Ovary (tissue), 9 donors: ENCODE data around the gene ADAMTS14. TPM values are rescaled to one million over a fixed set of nuclear protein-coding genes. Genes with fewer than 3 reads are reported as not detected.

Experiments used
- DNase-seq, 5 donors: peaks; one replicate each; pipeline ENCODE4 v3.0.0-alpha.2; 2019 to 2020
- H3K27ac ChIP-seq, 2 donors: fragments of 200-600 bp; one replicate each; pipeline versions ENCODE4 v1.5.1 to v1.8.0; 2019 to 2022
- H3K27me3 ChIP-seq: fragments of 200-600 bp; one replicate; pipeline ENCODE4 v1.8.0; 2022
- H3K36me3 ChIP-seq: fragments of 200-600 bp; sonication (generic); one replicate; pipeline ENCODE4 v1.5.1; 2019
- H3K4me1 ChIP-seq: one replicate; pipeline ENCODE4 v1.8.1; 2013; ENCODE audit warnings: mild to moderate bottlenecking, moderate library complexity; ENCODE audit not compliant: insufficient read depth
- H3K4me3 ChIP-seq: fragments of 200-600 bp; sonication (generic); one replicate; pipeline ENCODE4 v1.5.1; 2017
- H3K9me3 ChIP-seq, 2 donors: fragments of 200-600 bp in 1 of 2; sonication (generic) in 1 of 2; one replicate each; pipeline versions ENCODE4 v1.5.1 to v1.8.1; 2013 to 2019; ENCODE audit warnings: mild to moderate bottlenecking in 1 of 2, moderate library complexity in 1 of 2
- CTCF ChIP-seq, 3 donors: fragments of 450-650 bp in 2 of 3; fragments of 200-600 bp in 1 of 3; IDR thresholded peaks; one replicate each; pipeline versions ENCODE4 v1.5.1 to v1.8.0; 2016 to 2022; ENCODE audit warnings: antibody characterized with exemption in 3 of 3, mild to moderate bottlenecking in 1 of 3
- EP300 ChIP-seq: sonication (generic); formaldehyde crosslinking; IDR thresholded peaks from one replicate; pipeline ENCODE4 v1.6.1; 2017; ENCODE audit warnings: antibody characterized with exemption
- POLR2A ChIP-seq: fragments of 450-650 bp; IDR thresholded peaks from one replicate; pipeline ENCODE4 v1.6.1; 2017; ENCODE audit warnings: antibody characterized with exemption, mild to moderate bottlenecking, moderate library complexity
- WGBS, 3 donors: extraction: QIAGEN DNeasy Blood & Tissue Kit in 1 of 3; methylation state at CpG; one replicate each; pipeline versions ENCODE4 v1.1.5 to v1.1.7; 2013 to 2017; 5-methylcytosine and 5-hydroxymethylcytosine counted together
- intact Hi-C, 4 donors: fragments of 100-400 bp; cut with DNase I; formaldehyde crosslinking; loops; one replicate each; pipeline versions ENCODE4 v1.11.0 to v1.15.1; 2022 to 2023
- polyA plus RNA-seq, 2 donors: library from polyadenylated mRNA; stranded (reverse); fragments of 200-250 nt in 1 of 2; fragments of 350-450 nt in 1 of 2; fragmentation: Illumina TruSeq in 1 of 2; extraction: RNeasy Lipid Tissue Mini Kit (QIAGEN cat#74804) in 1 of 2; gene quantifications; one replicate each; pipeline ENCODE4 v1.2.3, GENCODE V29; 2013 to 2014
- total RNA-seq, 7 donors: library from RNA; depleted of rRNA in 2 of 7; stranded (reverse); fragments of >200 nt in 2 of 7; fragmentation: NEBNext Ultra II Directional in 3 of 7; extraction: Animal tissue kit (Norgen Biotek cat#: 25700) in 3 of 7; gene quantifications; one replicate each; pipeline versions ENCODE4 v1.1.0 to v1.2.4, GENCODE V29; 2016 to 2023
- donor health status: DM: no; HTN: no; CAD: no; lungs with moderate emphysema.
- donor health status: DM: no; HTN: no; CAD: no.
- donor health status: Bipolar disorder and iron deficiency.
- donor health status: DM: yes; HTN: yes; CAD: no.
- donor health status: DM: no; HTN: no; CAD: no.
- donor health status: DM: yes; HTN: yes; CAD: no.

ADAMTS14 gene
- total and polyA plus RNA-seq, 9 donors, result 0.07 to 0.75 (median 0.14) TPM; not detected in 3

- Histone ChIP-seq H3K9me3 (no peaks in the 10 kb centered on the region), H3K36me3 (no peaks in the 10 kb centered on the region), H3K27me3 (no peaks in the 10 kb centered on the region), H3K27ac (no peak overlapping the region), H3K4me3 (no peak overlapping the region), H3K4me1 (no peaks in the 10 kb centered on the region)
- TF ChIP-seq EP300 (no peak), CTCF (IDR thresholded peaks at IDR 0.05) (no peak), POLR2A (no peak)
- WGBS, 3 donors, result 87 to 91% (median 89%) methylated on average over 18 of the region's 18 CpGs
- DNase-seq, result no peak
- intact Hi-C loops, result no loop called here
Observed at GRCh38 chr10:70705121-70705861, 33.0 kb downstream of the ADAMTS14 start.

GRCh38 chr10:70711177-70711576, 38.9 kb downstream of the ADAMTS14 start:
- Histone ChIP-seq H3K4me1 (no peaks in the 10 kb centered on the region), H3K9me3 (no peaks in the 10 kb centered on the region), H3K27ac (no peak overlapping the region), H3K27me3 (no peaks in the 10 kb centered on the region), H3K36me3 (no peaks in the 10 kb centered on the region), H3K4me3 (no peak overlapping the region)
- WGBS, 3 donors, result 84 to 87% (median 87%) methylated on average over 7 of the region's 7 CpGs
- intact Hi-C loops, result no loop called here
- no peak for DNase-seq
- TF ChIP-seq POLR2A (no peak), CTCF (IDR thresholded peaks at IDR 0.05) (no peak), EP300 (no peak)

GRCh38 chr10:70711911-70712310, 39.6 kb downstream of the ADAMTS14 start:
- Histone ChIP-seq H3K4me3 (no peak overlapping the region), H3K27me3 (no peaks in the 10 kb centered on the region), H3K4me1 (no peaks in the 10 kb centered on the region), H3K36me3 (no peaks in the 10 kb centered on the region), H3K9me3 (no peaks in the 10 kb centered on the region), H3K27ac (no peak overlapping the region)
- 75 to 86% (median 84%) methylated on average over 7 of the region's 7 CpGs for WGBS, 3 donors
- intact Hi-C loops, result no loop called here
- no peak for DNase-seq
- no peak for TF ChIP-seq EP300
- no peak for TF ChIP-seq CTCF (IDR thresholded peaks at IDR 0.05)

GRCh38 chr10:70714245-70714644, 41.9 kb downstream of the ADAMTS14 start:
- WGBS, 3 donors, result 70 to 79% (median 75%) methylated on average over 4 of the region's 4 CpGs
- Histone ChIP-seq H3K36me3 (no peaks in the 10 kb centered on the region), H3K4me1 (no peaks in the 10 kb centered on the region), H3K27ac (no peak overlapping the region), H3K9me3 (no peaks in the 10 kb centered on the region), H3K27me3 (no peaks in the 10 kb centered on the region), H3K4me3 (no peak overlapping the region)
- TF ChIP-seq POLR2A (no peak), EP300 (no peak), CTCF (IDR thresholded peaks at IDR 0.05) (no peak)
- intact Hi-C loops, result no loop called here
- no peak for DNase-seq
